Ascending aorta (tissue), 2 donors: ENCODE data around the gene RSPH3. TPM values are rescaled to one million over a fixed set of nuclear protein-coding genes. Genes with fewer than 3 reads are reported as not detected.

Source experiments
- DNase-seq, 2 donors: peaks; one replicate each; pipeline ENCODE4 v3.0.0-alpha.2; 2019; ENCODE audit warnings: low spot score in 2 of 2
- H3K27ac ChIP-seq, 2 donors: fragments of 200-600 bp; sonication (generic); one replicate each; pipeline ENCODE4 v1.5.1; 2016 to 2017; ENCODE audit warnings: mild to moderate bottlenecking in 1 of 2
- H3K27me3 ChIP-seq: fragments of 200-600 bp; sonication (generic); one replicate; pipeline ENCODE4 v1.5.1; 2017
- H3K36me3 ChIP-seq, 2 donors: fragments of 200-600 bp; sonication (generic); one replicate each; pipeline ENCODE4 v1.5.1; 2016
- H3K4me1 ChIP-seq, 2 donors: fragments of 200-600 bp; sonication (generic); one replicate each; pipeline ENCODE4 v1.5.1; 2016 to 2017; ENCODE audit warnings: mild to moderate bottlenecking in 1 of 2
- H3K4me3 ChIP-seq, 2 donors: fragments of 200-600 bp; sonication (generic); one replicate each; pipeline ENCODE4 v1.5.1; 2016 to 2017; ENCODE audit warnings: mild to moderate bottlenecking in 1 of 2
- H3K9me3 ChIP-seq, 2 donors: fragments of 200-600 bp; sonication (generic); one replicate each; pipeline ENCODE4 v1.5.1; 2016
- CTCF ChIP-seq, 3 experiments: fragments of 200-600 bp in 2 of 3; fragments of 450-650 bp in 1 of 3; sonication (generic) in 2 of 3; IDR thresholded peaks; one replicate each; pipeline ENCODE4 v1.5.1; 2016 to 2019; ENCODE audit warnings: antibody characterized with exemption in 3 of 3, mild to moderate bottlenecking in 1 of 3, moderate library complexity in 1 of 3
- intact Hi-C: fragments of 100-400 bp; cut with DNase I; formaldehyde crosslinking; loops from one replicate; pipeline ENCODE4 v1.15.1; 2023
- total RNA-seq: library from RNA; depleted of rRNA; stranded (reverse); fragments of >200 nt; gene quantifications from one replicate; pipeline ENCODE4 v1.1.0, GENCODE V29; 2016

The RSPH3 gene
- total RNA-seq, 1 donor from 2014 or later, result 8.8 TPM

- Histone ChIP-seq H3K27me3 (no peaks in the 10 kb centered on the region), H3K36me3 (peaks cover 5 to 29% of the 10 kb centered on the region in 2 donors), H3K4me1 (no peaks in the 10 kb centered on the region), H3K9me3 (no peaks in the 10 kb centered on the region), H3K27ac (no peak overlapping the region), H3K4me3 (no peak overlapping the region)
- no peak for TF ChIP-seq CTCF (IDR thresholded peaks at IDR 0.05)
- intact Hi-C loops, result no loop called here
- DNase-seq, result no peak
Observed at GRCh38 chr6:158978757-158979156, 21.2 kb downstream of the RSPH3 start.

- no peak for DNase-seq
- H3K4me3 ChIP-seq, result no peak overlapping the region
- intact Hi-C loops, result no loop called here
- TF ChIP-seq CTCF (IDR thresholded peaks at IDR 0.05), result no peak
- no peak overlapping the region for H3K27ac ChIP-seq
- peaks cover 5 to 29% of the 10 kb centered on the region in 2 donors for H3K36me3 ChIP-seq
- no peaks in the 10 kb centered on the region for H3K9me3 ChIP-seq
- no peaks in the 10 kb centered on the region for H3K27me3 ChIP-seq
- no peaks in the 10 kb centered on the region for H3K4me1 ChIP-seq
Observed at GRCh38 chr6:158977382-158977781, 22.6 kb downstream of the RSPH3 start.

- peaks cover 5 to 21% of the 10 kb centered on the region in 2 donors for H3K36me3 ChIP-seq
- H3K9me3 ChIP-seq, result peaks cover 0 to 15% of the 10 kb centered on the region in 2 donors
- H3K27ac ChIP-seq, result no peak overlapping the region
- no peaks in the 10 kb centered on the region for H3K27me3 ChIP-seq
- TF ChIP-seq CTCF (IDR thresholded peaks at IDR 0.05), result peak; percentile 30 to 43 (median 36)
- no peak for DNase-seq
- intact Hi-C loops, result loop anchor here (2.0 kb wide), 1 partner anchor 268 kb away; no protein-coding TSS in a partner anchor
- no peak overlapping the region for H3K4me3 ChIP-seq
- H3K4me1 ChIP-seq, result no peaks in the 10 kb centered on the region
Observed at GRCh38 chr6:158972241-158973233, 27.5 kb downstream of the RSPH3 start.

- H3K4me3 ChIP-seq, result no peak overlapping the region
- no peak for TF ChIP-seq CTCF (IDR thresholded peaks at IDR 0.05)
- DNase-seq, result no peak
- H3K9me3 ChIP-seq, result peaks cover 0 to 32% of the 10 kb centered on the region in 2 donors
- peaks cover 2 to 4% of the 10 kb centered on the region in 2 donors for H3K36me3 ChIP-seq
- no peaks in the 10 kb centered on the region for H3K27me3 ChIP-seq
- no peaks in the 10 kb centered on the region for H3K4me1 ChIP-seq
- intact Hi-C loops, result no loop called here
- H3K27ac ChIP-seq, result no peak overlapping the region
Observed at GRCh38 chr6:158970640-158971275, 29.2 kb downstream of the RSPH3 start.

- no peak for DNase-seq
- no peak overlapping the region for H3K4me3 ChIP-seq
- peaks cover 0 to 32% of the 10 kb centered on the region in 2 donors for H3K9me3 ChIP-seq
- intact Hi-C loops, result no loop called here
- no peaks in the 10 kb centered on the region for H3K27me3 ChIP-seq
- no peaks in the 10 kb centered on the region for H3K4me1 ChIP-seq
- peaks cover 0 to 4% of the 10 kb centered on the region in 2 donors for H3K36me3 ChIP-seq
- H3K27ac ChIP-seq, result no peak overlapping the region
- no peak for TF ChIP-seq CTCF (IDR thresholded peaks at IDR 0.05)
Observed at GRCh38 chr6:158969148-158969547, 30.9 kb downstream of the RSPH3 start.
